ENCODE data around the gene ZNF207.
"Not testable (repeated sequence)": the region's sequence is repeated elsewhere in the genome, so short reads cannot be mapped to it uniquely, and the experiment has no call there.

Gene ZNF207

DNA sequence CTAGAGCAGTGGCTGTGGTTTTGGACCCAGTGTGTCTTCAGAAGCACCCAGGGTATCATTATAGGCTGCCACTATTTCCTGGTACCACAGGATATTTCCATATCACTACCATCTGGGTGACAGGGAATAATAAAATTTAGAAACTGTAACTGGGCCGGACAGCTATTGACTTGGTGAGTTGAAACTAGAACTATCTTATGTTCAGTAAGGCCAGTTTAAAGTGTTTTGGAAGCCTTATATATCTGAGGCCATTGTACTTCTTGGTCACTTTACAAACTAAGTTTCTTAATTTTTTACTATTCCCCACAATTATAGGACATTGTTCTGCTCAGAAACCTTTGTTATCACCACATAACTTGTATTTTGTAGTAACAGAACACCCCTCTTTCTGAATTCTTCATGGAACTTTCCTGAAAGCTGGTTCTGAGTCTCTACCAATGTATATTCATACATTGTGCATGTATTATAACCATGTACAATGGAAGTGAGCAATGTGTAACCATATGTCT lies 34.0 kb downstream of the ZNF207 start:
- POLR2A ChIA-PET = no interaction called here

DNA sequence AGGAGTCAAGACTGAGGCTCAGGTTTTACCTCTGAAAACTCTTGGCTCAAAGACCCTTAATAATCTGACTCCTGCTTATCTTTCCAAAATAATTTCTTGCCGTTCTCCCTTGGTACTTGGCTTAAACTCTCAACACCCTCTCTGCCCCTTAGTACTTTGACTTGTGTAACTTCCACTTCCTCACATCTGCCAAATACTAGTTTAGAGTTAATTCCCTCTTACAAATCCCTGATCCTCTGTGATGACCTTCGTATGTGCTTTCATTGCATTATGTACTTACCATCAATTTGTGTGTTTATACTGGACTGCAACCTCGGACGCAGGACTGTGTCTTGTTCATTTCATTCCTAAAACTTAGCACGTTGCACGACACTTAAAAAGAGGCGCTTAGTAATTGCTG lies 35.2 kb downstream of the ZNF207 start:
- no peak for TF ChIP-seq BHLHE40 (IDR thresholded peaks at IDR 0.05; ENCODE audit: borderline replicate concordance)
- ChIA-PET CTCF (no interaction called here), POLR2A (no interaction called here)
- no peak for DNase-seq (ENCODE audit: extremely low spot score)

More for the DNA sequence above, 34.0 kb downstream of the ZNF207 start:
- TF ChIP-seq SUZ12 (IDR thresholded peaks at IDR 0.05) (no peak), L3MBTL2 (conservative IDR thresholded peaks at IDR 0.05) (no peak), NFRKB (IDR thresholded peaks at IDR 0.05) (no peak), CTBP1 (IDR thresholded peaks at IDR 0.05; ENCODE audit: borderline replicate concordance) (no peak), ZNF384 (IDR thresholded peaks at IDR 0.05) (no peak), FOXK2 (IDR thresholded peaks at IDR 0.05) (no peak), ELF4 (IDR thresholded peaks at IDR 0.05) (no peak), FOXM1 (IDR thresholded peaks at IDR 0.05; ENCODE audit: borderline replicate concordance) (no peak), HDGF (IDR thresholded peaks at IDR 0.05; ENCODE audit: borderline replicate concordance) (no peak), BHLHE40 (IDR thresholded peaks at IDR 0.05; ENCODE audit: borderline replicate concordance) (no peak), SP1 (IDR thresholded peaks at IDR 0.05) (no peak), LEF1 (IDR thresholded peaks at IDR 0.05; ENCODE audit: borderline replicate concordance) (no peak), ARNT (IDR thresholded peaks at IDR 0.05) (no peak), FOXA1 (IDR thresholded peaks at IDR 0.05) (no peak)
- TF ChIP-seq, protein P1, sequence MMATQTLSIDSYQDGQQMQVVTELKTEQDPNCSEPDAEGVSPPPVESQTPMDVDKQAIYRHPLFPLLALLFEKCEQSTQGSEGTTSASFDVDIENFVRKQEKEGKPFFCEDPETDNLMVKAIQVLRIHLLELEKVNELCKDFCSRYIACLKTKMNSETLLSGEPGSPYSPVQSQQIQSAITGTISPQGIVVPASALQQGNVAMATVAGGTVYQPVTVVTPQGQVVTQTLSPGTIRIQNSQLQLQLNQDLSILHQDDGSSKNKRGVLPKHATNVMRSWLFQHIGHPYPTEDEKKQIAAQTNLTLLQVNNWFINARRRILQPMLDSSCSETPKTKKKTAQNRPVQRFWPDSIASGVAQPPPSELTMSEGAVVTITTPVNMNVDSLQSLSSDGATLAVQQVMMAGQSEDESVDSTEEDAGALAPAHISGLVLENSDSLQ (IDR thresholded peaks at IDR 0.05) = no peak
- no peak for DNase-seq (ENCODE audit: extremely low spot score)
- CTCF ChIA-PET = no interaction called here

DNA sequence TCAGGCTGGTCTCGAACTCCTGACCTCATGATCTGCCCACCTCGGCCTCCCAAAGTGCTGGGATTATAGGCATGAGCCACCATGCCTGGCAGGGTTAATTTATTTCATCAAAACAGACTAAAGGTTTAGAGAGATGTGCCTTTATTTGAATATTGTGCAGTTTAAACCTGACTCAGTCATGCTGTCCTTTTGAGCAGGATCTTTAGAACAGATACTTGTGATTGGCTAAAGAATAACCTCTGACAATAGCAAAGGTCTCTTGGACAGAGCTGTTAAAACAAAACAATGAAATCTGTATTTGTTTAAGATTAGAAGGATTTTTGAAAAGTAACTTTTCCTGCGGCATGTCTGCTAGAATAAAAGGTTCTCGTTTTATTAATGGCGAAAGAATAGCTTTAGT lies 36.0 kb downstream of the ZNF207 start:
- no peak for TF ChIP-seq NFRKB (IDR thresholded peaks at IDR 0.05)
- TF ChIP-seq L3MBTL2 (conservative IDR thresholded peaks at IDR 0.05) = no peak
- ChIA-PET POLR2A (no interaction called here), CTCF (interaction anchor here (1.0 kb wide), 1 partner anchor 58 kb away, joined by 4 read pairs; the partner anchor contains the start of gene PSMD11)
- no peak for DNase-seq (ENCODE audit: extremely low spot score)

DNA sequence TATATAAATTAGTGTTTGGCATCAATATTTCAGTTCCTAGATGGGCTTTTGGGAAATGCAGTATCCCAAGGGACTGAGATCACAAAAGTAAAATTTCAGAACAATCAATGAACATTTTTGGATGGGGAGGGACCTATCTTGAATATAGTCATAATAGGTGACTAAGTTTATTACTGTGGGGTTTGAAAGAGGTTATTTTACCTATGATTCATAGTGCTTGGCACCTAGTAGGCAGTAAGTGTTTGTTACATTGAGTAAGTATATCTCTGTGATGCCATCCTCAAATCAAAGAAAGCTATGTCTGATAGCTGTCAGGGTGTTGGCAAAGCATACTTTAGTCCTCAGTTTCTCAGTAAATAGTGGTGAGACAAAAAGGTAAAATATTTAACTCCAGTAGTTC lies 36.9 kb downstream of the ZNF207 start:
- DNase-seq (ENCODE audit: extremely low spot score) = no peak
- TF ChIP-seq SUZ12 (IDR thresholded peaks at IDR 0.05) (no peak), BHLHE40 (IDR thresholded peaks at IDR 0.05; ENCODE audit: borderline replicate concordance) (no peak), FOXA1 (IDR thresholded peaks at IDR 0.05) (no peak), FOXK2 (IDR thresholded peaks at IDR 0.05) (no peak), TARDBP (IDR thresholded peaks at IDR 0.05) (no peak), FOXM1 (IDR thresholded peaks at IDR 0.05; ENCODE audit: borderline replicate concordance) (no peak), HDGF (IDR thresholded peaks at IDR 0.05; ENCODE audit: borderline replicate concordance) (no peak), CTBP1 (IDR thresholded peaks at IDR 0.05; ENCODE audit: borderline replicate concordance) (no peak), L3MBTL2 (conservative IDR thresholded peaks at IDR 0.05) (no peak), SP1 (IDR thresholded peaks at IDR 0.05) (no peak), NFRKB (IDR thresholded peaks at IDR 0.05) (no peak), ARNT (IDR thresholded peaks at IDR 0.05) (no peak), LEF1 (IDR thresholded peaks at IDR 0.05; ENCODE audit: borderline replicate concordance) (no peak), ELF4 (IDR thresholded peaks at IDR 0.05) (no peak), ZNF384 (IDR thresholded peaks at IDR 0.05) (no peak)
- TF ChIP-seq, protein P1 (IDR thresholded peaks at IDR 0.05) = no peak
- ChIA-PET CTCF (no interaction called here), POLR2A (no interaction called here)

DNA sequence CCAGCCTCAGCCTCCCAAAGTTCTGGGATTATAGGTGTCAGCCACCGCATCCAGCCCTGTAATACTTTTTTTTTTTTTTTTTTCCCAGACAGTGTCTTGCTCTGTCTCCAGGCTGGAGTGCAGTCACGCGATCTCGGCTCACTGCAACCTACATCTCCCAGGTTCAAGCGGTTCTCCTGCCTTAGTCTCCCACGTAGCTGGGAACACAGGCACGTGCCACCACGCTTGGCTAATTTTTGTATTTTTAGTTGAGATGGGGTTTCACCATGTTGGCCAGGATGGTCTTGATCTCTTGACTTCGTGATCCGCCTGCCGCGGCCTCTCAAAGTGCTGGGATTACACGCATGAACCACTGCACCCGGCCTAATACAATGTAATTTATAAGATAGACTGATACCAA lies 38.2 kb downstream of the ZNF207 start:
- POLR2A ChIA-PET; DNase-seq (ENCODE audit: extremely low spot score); CTCF ChIA-PET: not testable (repeated sequence)

DNA sequence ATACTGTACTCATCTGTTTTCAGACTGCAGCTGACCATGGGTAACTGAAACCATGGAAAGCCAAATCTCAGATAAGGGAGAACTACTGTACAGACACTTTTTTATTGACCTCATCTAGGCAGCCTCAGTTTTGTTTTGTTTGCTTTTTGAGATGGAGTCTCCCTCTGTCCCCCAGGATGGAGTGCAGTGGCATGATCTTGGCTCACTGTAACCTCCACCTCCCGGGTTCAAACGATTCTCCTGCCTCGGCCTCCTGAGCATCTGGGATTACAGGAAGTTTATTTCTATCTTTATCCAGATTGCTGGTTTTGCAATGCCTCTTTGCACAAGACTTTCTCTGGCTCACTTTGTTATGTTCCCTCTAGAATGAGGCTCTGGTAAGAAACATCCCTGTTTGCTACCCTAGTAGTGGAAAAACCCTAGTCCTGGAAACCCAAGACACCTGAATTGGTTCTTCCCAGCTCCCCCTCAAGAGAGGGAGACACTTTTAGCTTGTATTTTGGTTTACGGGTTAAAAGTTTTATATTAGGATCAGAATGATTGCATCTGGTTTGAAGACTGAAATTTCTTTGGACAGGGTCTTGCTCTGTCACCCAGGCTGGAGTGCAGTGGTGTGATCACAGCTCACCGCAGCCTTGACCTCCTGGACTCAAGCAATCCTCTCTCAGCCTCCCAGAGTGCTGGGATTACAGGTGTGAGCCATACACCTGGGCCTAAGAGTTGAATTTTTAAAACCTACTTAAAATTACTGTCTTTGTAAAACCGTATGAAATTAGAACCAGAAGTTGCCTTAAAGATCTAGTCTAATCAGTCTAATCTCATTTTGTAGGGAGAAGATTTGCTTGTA lies 38.9 kb downstream of the ZNF207 start:
- CTCF ChIA-PET = no interaction called here
- no peak for DNase-seq (ENCODE audit: extremely low spot score)
- POLR2A ChIA-PET = no interaction called here
- TF ChIP-seq ELF4 (IDR thresholded peaks at IDR 0.05) = no peak
- TF ChIP-seq, protein P1 (IDR thresholded peaks at IDR 0.05) = no peak
- TF ChIP-seq CTBP1 (IDR thresholded peaks at IDR 0.05; ENCODE audit: borderline replicate concordance) = no peak
- no peak for TF ChIP-seq BHLHE40 (IDR thresholded peaks at IDR 0.05; ENCODE audit: borderline replicate concordance)
- TF ChIP-seq L3MBTL2 (conservative IDR thresholded peaks at IDR 0.05) = no peak
- no peak for TF ChIP-seq FOXK2 (IDR thresholded peaks at IDR 0.05)
- TF ChIP-seq LEF1 (IDR thresholded peaks at IDR 0.05; ENCODE audit: borderline replicate concordance) = no peak

DNA sequence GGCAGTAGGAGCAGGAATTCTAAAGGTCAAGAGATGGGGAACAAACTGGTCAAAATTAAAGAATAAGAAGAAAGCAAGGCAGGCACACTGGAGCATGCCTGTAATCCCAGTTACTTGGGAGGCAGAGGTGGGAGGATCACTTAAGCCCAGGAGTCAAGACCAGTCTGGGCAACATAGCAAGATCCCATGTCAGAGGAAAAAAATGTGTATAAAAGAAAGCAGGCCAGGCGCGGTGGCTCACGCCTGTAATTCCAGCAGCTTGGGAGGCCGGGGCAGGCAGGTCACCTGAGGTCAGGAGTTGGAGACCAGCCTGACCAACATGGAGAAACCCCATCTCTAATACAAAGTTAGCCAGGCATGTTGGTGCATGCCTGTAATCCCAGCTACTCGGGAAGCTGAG lies 43.9 kb downstream of the ZNF207 start:
- DNase-seq (ENCODE audit: extremely low spot score) = no peak
- ChIA-PET CTCF (no interaction called here), POLR2A (no interaction called here)
- TF ChIP-seq FOXA1 (IDR thresholded peaks at IDR 0.05) = no peak

Measured in HEK293T (cell line).